H1 (cell line): Measurements from ENCODE around the gene NEDD4L. TPM values are rescaled to one million over a fixed set of nuclear protein-coding genes. Genes with fewer than 3 reads are reported as not detected.

Experiments used
- CTCF ChIA-PET: fragments of 300-600 bp; sonication (Branson Sonifier 250); formaldehyde crosslinking; loops from one replicate; lab custom pipeline; 2021; ENCODE audit not compliant: partially characterized antibody; lab: Charles Lee
- POLR2A ChIA-PET: fragments of 300-600 bp; sonication (Branson Sonifier 250); formaldehyde crosslinking; loops from one replicate; lab custom pipeline; 2021; ENCODE audit warnings: inconsistent platforms; ENCODE audit not compliant: partially characterized antibody; lab: Charles Lee
- DNase-seq, 2 experiments: peaks; one replicate each; pipeline versions ENCODE4 v3.0.0 to v3.0.0-alpha.2; 2010 to 2022; ENCODE audit warnings: low spot score in 2 of 2, low read depth in 1 of 2, mixed read lengths in 1 of 2
- FAIRE-seq: peaks from 2 replicates; lab custom pipeline; 2011; peaks lifted over from hg19 to GRCh38; lab: Jason Lieb, UNC
- H2AFZ ChIP-seq: 2 replicates; pipeline ENCODE4 v1.8.1; 2012; ENCODE audit warnings: low read length, inconsistent platforms
- H2AK5ac ChIP-seq: 2 replicates; pipeline ENCODE4 v1.6.1; 2013; ENCODE audit warnings: low read depth, low read length
- H2BK120ac ChIP-seq: replicated peaks from 2 replicates; pipeline ENCODE3; 2013; ENCODE audit warnings: low read depth, low read length, inconsistent platforms
- H2BK12ac ChIP-seq: 2 replicates; pipeline ENCODE4 v1.6.1; 2013; ENCODE audit warnings: low read depth, low read length
- H2BK15ac ChIP-seq: 2 replicates; pipeline ENCODE4 v1.6.1; 2013; ENCODE audit warnings: low read length
- H2BK20ac ChIP-seq: 2 replicates; pipeline ENCODE4 v1.6.1; 2013; ENCODE audit warnings: low read length
- H2BK5ac ChIP-seq: 2 replicates; pipeline ENCODE4 v1.6.1; 2013; ENCODE audit warnings: low read depth, low read length
- H3K14ac ChIP-seq: 2 replicates; pipeline ENCODE4 v1.6.1; 2013; ENCODE audit warnings: inconsistent platforms; ENCODE audit not compliant: insufficient read length
- H3K18ac ChIP-seq: 2 replicates; pipeline ENCODE4 v1.6.1; 2013; ENCODE audit warnings: low read length; ENCODE audit errors: extremely low read depth
- H3K23ac ChIP-seq: 2 replicates; pipeline ENCODE4 v1.6.1; 2013; ENCODE audit warnings: inconsistent platforms; ENCODE audit not compliant: insufficient read length
- H3K23me2 ChIP-seq: 2 replicates; pipeline ENCODE4 v1.6.1; 2013; ENCODE audit warnings: low read depth, low read length
- H3K27ac ChIP-seq: 2 replicates; pipeline ENCODE4 v1.6.1; 2011; ENCODE audit warnings: low read depth, low read length, inconsistent platforms
- H3K27me3 ChIP-seq, 4 experiments: replicated peaks in 1 of 4; 1 replicate in 1 of 4; 2 replicates in 3 of 4; pipeline versions ENCODE4 v1.6.1 to v1.8.1; 2011 to 2013; ENCODE audit warnings: low read length in 3 of 4, mild to moderate bottlenecking in 3 of 4, inconsistent platforms in 2 of 4, mixed read lengths in 2 of 4, moderate library complexity in 1 of 4; ENCODE audit not compliant: control insufficient read depth in 3 of 4, insufficient read depth in 3 of 4; ENCODE audit errors: extremely low read depth in 1 of 4
- H3K36me3 ChIP-seq, 4 experiments: 2 replicates each; pipeline versions ENCODE4 v1.6.1 to v1.8.1; 2011 to 2013; ENCODE audit warnings: mild to moderate bottlenecking in 4 of 4, low read length in 3 of 4, moderate library complexity in 2 of 4, control low read depth in 1 of 4, inconsistent platforms in 1 of 4; ENCODE audit not compliant: insufficient read depth in 4 of 4, control insufficient read depth in 2 of 4
- H3K4ac ChIP-seq: replicated peaks from 2 replicates; pipeline ENCODE3; 2013; ENCODE audit warnings: low read length, low read depth, mixed read lengths, inconsistent platforms; ENCODE audit not compliant: insufficient read length
- H3K4me1 ChIP-seq, 4 experiments: replicated peaks in 1 of 4; 1 replicate in 1 of 4; 2 replicates in 3 of 4; pipeline versions ENCODE4 v1.6.1 to v1.8.1; 2011 to 2013; ENCODE audit warnings: low read length in 3 of 4, inconsistent platforms in 2 of 4, mixed read lengths in 1 of 4; ENCODE audit not compliant: insufficient read depth in 4 of 4, control insufficient read depth in 3 of 4
- H3K4me2 ChIP-seq, 2 experiments: 2 replicates each; pipeline versions ENCODE4 v1.6.1 to v1.8.1; 2011 to 2013; ENCODE audit warnings: low read depth in 2 of 2, low read length in 2 of 2, control low read depth in 1 of 2, inconsistent platforms in 1 of 2, mild to moderate bottlenecking in 1 of 2; ENCODE audit not compliant: insufficient read depth in 1 of 2
- H3K4me3 ChIP-seq, 4 experiments: fragments of 200-600, 300-600 bp in 1 of 4; sonication (generic), shearing (Covaris generic), sonication (Bioruptor Twin) in 1 of 4; 2 replicates each; pipeline versions ENCODE4 v1.5.1 to v1.8.1; 2011 to 2016; ENCODE audit warnings: low read length in 4 of 4, low read depth in 3 of 4, control low read depth in 2 of 4, inconsistent platforms in 2 of 4, mild to moderate bottlenecking in 2 of 4, mixed read lengths in 1 of 4, moderate library complexity in 1 of 4; ENCODE audit not compliant: insufficient read depth in 2 of 4; ENCODE audit errors: extremely low read depth in 1 of 4
- H3K56ac ChIP-seq: replicated peaks from 2 replicates; pipeline ENCODE3; 2013; ENCODE audit warnings: low read depth, mild to moderate bottlenecking, mixed read lengths, low read length, inconsistent platforms; ENCODE audit not compliant: insufficient read length
- H3K79me1 ChIP-seq: 2 replicates; pipeline ENCODE4 v1.6.1; 2013; ENCODE audit warnings: low read depth, low read length, control low read depth
- H3K79me2 ChIP-seq, 2 experiments: 2 replicates each; pipeline versions ENCODE4 v1.6.1 to v1.8.1; 2012 to 2013; ENCODE audit warnings: low read length in 2 of 2, mild to moderate bottlenecking in 2 of 2, inconsistent platforms in 1 of 2; ENCODE audit not compliant: insufficient read depth in 2 of 2, control insufficient read depth in 1 of 2
- H3K9ac ChIP-seq, 4 experiments: replicated peaks in 1 of 4; 1 replicate in 1 of 4; 2 replicates in 3 of 4; pipeline versions ENCODE4 v1.6.1 to v1.8.1; 2011 to 2013; ENCODE audit warnings: low read depth in 3 of 4, low read length in 3 of 4, control low read depth in 2 of 4, mild to moderate bottlenecking in 2 of 4, moderate library complexity in 2 of 4, inconsistent platforms in 1 of 4; ENCODE audit errors: extremely low read depth in 1 of 4
- H3K9me3 ChIP-seq, 2 experiments: 2 replicates each; pipeline versions ENCODE4 v1.6.1 to v1.8.1; 2012 to 2013; ENCODE audit warnings: mild to moderate bottlenecking in 2 of 2, moderate library complexity in 2 of 2, control low read depth in 1 of 2, inconsistent platforms in 1 of 2, low read depth in 1 of 2, low read length in 1 of 2, mixed read lengths in 1 of 2; ENCODE audit not compliant: insufficient read depth in 2 of 2
- H4K20me1 ChIP-seq, 2 experiments: replicated peaks in 1 of 2; 2 replicates each; pipeline versions ENCODE3 to v1.8.1; 2011 to 2013; ENCODE audit warnings: inconsistent platforms in 2 of 2, low read length in 2 of 2, mild to moderate bottlenecking in 1 of 2; ENCODE audit not compliant: insufficient read depth in 2 of 2, control insufficient read depth in 1 of 2
- H4K5ac ChIP-seq: 2 replicates; pipeline ENCODE4 v1.6.1; 2013; ENCODE audit warnings: low read length, low read depth, mixed read lengths, inconsistent platforms; ENCODE audit not compliant: insufficient read length
- H4K8ac ChIP-seq: 2 replicates; pipeline ENCODE4 v1.8.0; 2013; ENCODE audit warnings: mild to moderate bottlenecking, moderate library complexity, low read length, inconsistent platforms; ENCODE audit not compliant: insufficient read depth; ENCODE audit errors: extremely low read depth
- H4K91ac ChIP-seq: replicated peaks from 2 replicates; pipeline ENCODE3; 2013; ENCODE audit warnings: low read length, mixed read lengths, inconsistent platforms; ENCODE audit not compliant: insufficient read length
- FOSL1 ChIP-seq: IDR thresholded peaks from 2 replicates; pipeline ENCODE4 v1.6.1; 2011; ENCODE audit warnings: mild to moderate bottlenecking, low read depth, low read length, moderate library complexity; ENCODE audit not compliant: insufficient read depth
- GABPA ChIP-seq: IDR thresholded peaks from 2 replicates; pipeline ENCODE4 v1.6.1; 2011; ENCODE audit warnings: mild to moderate bottlenecking, low read length, moderate library complexity, borderline replicate concordance; ENCODE audit not compliant: insufficient read depth
- HDAC6 ChIP-seq: IDR thresholded peaks from one replicate; pipeline ENCODE4 v1.7.1; 2012; ENCODE audit warnings: low read depth, mild to moderate bottlenecking, inconsistent platforms, low read length, moderate library complexity
- POLR2A ChIP-seq, 2 experiments: IDR thresholded peaks; 1 replicate in 1 of 2; 2 replicates in 1 of 2; pipeline ENCODE4 v1.6.1; 2011; ENCODE audit warnings: low read depth in 2 of 2, low read length in 2 of 2, mild to moderate bottlenecking in 2 of 2; ENCODE audit errors: control extremely low read depth in 1 of 2
- RAD21 ChIP-seq, 2 experiments: IDR thresholded peaks in 1 of 2; conservative IDR thresholded peaks in 1 of 2; 2 replicates each; pipeline ENCODE4 v1.6.1; 2011; ENCODE audit warnings: low read depth in 2 of 2, low read length in 2 of 2, improper control_type of control experiment in 1 of 2, inconsistent platforms in 1 of 2, mild to moderate bottlenecking in 1 of 2, moderate library complexity in 1 of 2
- RNF2 ChIP-seq: fragments of 200-900, 300-1000 bp; sonication (generic); IDR thresholded peaks from 2 replicates; pipeline ENCODE4 v1.7.1; 2016; ENCODE audit warnings: borderline replicate concordance, low read depth, mild to moderate bottlenecking, antibody characterized with exemption, low read length; ENCODE audit not compliant: poor library complexity, severe bottlenecking; ENCODE audit errors: missing control alignments
- WGBS, 2 experiments: shearing (Covaris generic) in 1 of 2; methylation state at CpG; one replicate each; pipeline versions ENCODE4 v1.1.6 to v1.1.7; 2013 to 2015; ENCODE audit warnings: low lambda C conversion rate in 2 of 2, mixed read lengths in 2 of 2, inconsistent platforms in 1 of 2, low coverage in 1 of 2, missing lambda C conversion rate in 1 of 2; ENCODE audit not compliant: insufficient replicate concordance in 2 of 2, insufficient coverage in 1 of 2, insufficient read length in 1 of 2; ENCODE audit errors: extremely low coverage in 1 of 2, missing lambda C conversion rate in 1 of 2; 5-methylcytosine and 5-hydroxymethylcytosine counted together
- polyA plus RNA-seq, 7 experiments: library from polyadenylated mRNA; depleted of rRNA in 3 of 7; stranded (reverse) in 5 of 7; unstranded in 2 of 7; fragments of >200 nt in 5 of 7; fragments of 200-250 nt in 2 of 7; gene quantifications; 1 replicate in 5 of 7; 2 replicates in 1 of 7; 4 replicates in 1 of 7; pipeline versions ENCODE4 v1.2.1 to v1.2.3, GENCODE V29; 2011 to 2013; ENCODE audit warnings: missing spikeins in 2 of 7, mixed read lengths in 2 of 7
- total RNA-seq: library from RNA; stranded (reverse); fragmentation: NEBNext Ultra II Directional; extraction: Animal tissue kit (Norgen Biotek cat#: 25700); gene quantifications from 2 replicates; pipeline ENCODE4 v1.2.1, GENCODE V29; 2021
- TF ChIP-seq, protein P1 (sequence below): IDR thresholded peaks from 2 replicates; pipeline ENCODE4 v1.6.1; 2012; ENCODE audit warnings: low read length, inconsistent platforms
- TF ChIP-seq, protein P2 (sequence below), 3 experiments: IDR thresholded peaks; 1 replicate in 2 of 3; 2 replicates in 1 of 3; pipeline versions ENCODE4 v1.5.1 to v1.6.1; 2011; ENCODE audit warnings: low read length in 3 of 3, mild to moderate bottlenecking in 3 of 3, inconsistent platforms in 2 of 3, low read depth in 1 of 3, moderate library complexity in 1 of 3; ENCODE audit not compliant: insufficient read depth in 1 of 3; ENCODE audit errors: control extremely low read depth in 1 of 3

NEDD4L gene
- total and polyA plus RNA-seq, 2 of the 8 experiments (the other 6 are each of a cell fraction or from before 2014, with no cell fraction given): 37.3 to 69.8 TPM

DNA sequence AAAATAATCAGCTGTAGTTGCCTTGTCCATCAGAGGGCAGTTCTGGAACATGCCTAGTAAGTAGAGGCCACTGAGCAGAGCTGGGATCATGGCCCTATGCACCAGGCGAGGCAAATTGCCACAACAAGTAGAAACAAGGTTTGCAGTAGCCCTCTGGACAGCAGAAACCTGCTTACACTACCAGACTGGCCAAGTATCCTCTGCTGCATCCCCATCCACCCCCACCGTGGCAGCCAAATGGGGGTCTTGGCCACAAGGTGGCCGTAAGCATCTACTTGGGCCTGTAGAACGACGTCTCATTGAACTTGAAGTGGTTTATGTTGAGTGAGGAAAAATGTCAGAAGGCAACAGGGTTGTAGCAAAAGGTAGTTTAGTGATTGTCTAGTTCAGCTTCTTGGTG is 343.7 kb downstream of the NEDD4L start:
- Histone ChIP-seq H3K4me1 (peaks cover 0 to 7% (median 0%) of the 10 kb centered on the region in 4 experiments; a peak in 3 of 7 replicates), H4K91ac (no peak overlapping the region), H3K79me1 (no peaks in the 10 kb centered on the region; the same call in 1 of the 2 replicates), H3K27ac (no peak overlapping the region), H2BK120ac (no peak overlapping the region), H3K27me3 (no peaks in the 10 kb centered on the region), H3K4me2 (no peak overlapping the region), H3K4ac (no peak overlapping the region), H4K8ac (no peak overlapping the region), H3K36me3 (peaks cover 13 to 73% (median 36%) of the 10 kb centered on the region in 4 experiments), H2AK5ac (no peak overlapping the region), H3K79me2 (no peaks in the 10 kb centered on the region), H3K23ac (no peak overlapping the region), H2BK15ac (no peak overlapping the region), H4K5ac (no peak overlapping the region), H3K9ac (no peak overlapping the region), H3K14ac (no peak overlapping the region), H3K18ac (no peak overlapping the region), H4K20me1 (no peaks in the 10 kb centered on the region), H3K4me3 (no peak overlapping the region), H2AFZ (no peak overlapping the region), H2BK20ac (no peak overlapping the region), H2BK12ac (no peak overlapping the region), H3K9me3 (no peaks in the 10 kb centered on the region), H2BK5ac (no peak overlapping the region), H3K56ac (no peak overlapping the region), H3K23me2 (no peaks in the 10 kb centered on the region)
- FAIRE-seq (peak; percentile 42), DNase-seq (peak in 1 of 2 experiments; percentile 46)
- CTCF ChIA-PET: interaction anchor here (0.5 to 2.8 kb wide), 4 partner anchors 11 to 181 kb away, joined by 3 to 8 read pairs (median 3); no protein-coding TSS in a partner anchor
- POLR2A ChIA-PET: no interaction called here
- TF ChIP-seq, protein P1, sequence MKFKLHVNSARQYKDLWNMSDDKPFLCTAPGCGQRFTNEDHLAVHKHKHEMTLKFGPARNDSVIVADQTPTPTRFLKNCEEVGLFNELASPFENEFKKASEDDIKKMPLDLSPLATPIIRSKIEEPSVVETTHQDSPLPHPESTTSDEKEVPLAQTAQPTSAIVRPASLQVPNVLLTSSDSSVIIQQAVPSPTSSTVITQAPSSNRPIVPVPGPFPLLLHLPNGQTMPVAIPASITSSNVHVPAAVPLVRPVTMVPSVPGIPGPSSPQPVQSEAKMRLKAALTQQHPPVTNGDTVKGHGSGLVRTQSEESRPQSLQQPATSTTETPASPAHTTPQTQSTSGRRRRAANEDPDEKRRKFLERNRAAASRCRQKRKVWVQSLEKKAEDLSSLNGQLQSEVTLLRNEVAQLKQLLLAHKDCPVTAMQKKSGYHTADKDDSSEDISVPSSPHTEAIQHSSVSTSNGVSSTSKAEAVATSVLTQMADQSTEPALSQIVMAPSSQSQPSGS: no peak
- TF ChIP-seq RNF2 (no peak), GABPA (no peak), RAD21 (IDR thresholded peaks at IDR 0.05 in 1 of 2, conservative IDR thresholded peaks at IDR 0.05 in 1 of 2; ENCODE audit: low read depth in 2 of 2, low read length in 2 of 2) (peak in 1 of 2 experiments; percentile 17; a peak in 1 of 4 replicates), FOSL1 (no peak), HDAC6 (no peak), POLR2A (IDR thresholded peaks at IDR 0.05; ENCODE audit: control extremely low read depth in 1 of 2, low read depth in 2 of 2, low read length in 2 of 2) (no peak)
- TF ChIP-seq, protein P2, sequence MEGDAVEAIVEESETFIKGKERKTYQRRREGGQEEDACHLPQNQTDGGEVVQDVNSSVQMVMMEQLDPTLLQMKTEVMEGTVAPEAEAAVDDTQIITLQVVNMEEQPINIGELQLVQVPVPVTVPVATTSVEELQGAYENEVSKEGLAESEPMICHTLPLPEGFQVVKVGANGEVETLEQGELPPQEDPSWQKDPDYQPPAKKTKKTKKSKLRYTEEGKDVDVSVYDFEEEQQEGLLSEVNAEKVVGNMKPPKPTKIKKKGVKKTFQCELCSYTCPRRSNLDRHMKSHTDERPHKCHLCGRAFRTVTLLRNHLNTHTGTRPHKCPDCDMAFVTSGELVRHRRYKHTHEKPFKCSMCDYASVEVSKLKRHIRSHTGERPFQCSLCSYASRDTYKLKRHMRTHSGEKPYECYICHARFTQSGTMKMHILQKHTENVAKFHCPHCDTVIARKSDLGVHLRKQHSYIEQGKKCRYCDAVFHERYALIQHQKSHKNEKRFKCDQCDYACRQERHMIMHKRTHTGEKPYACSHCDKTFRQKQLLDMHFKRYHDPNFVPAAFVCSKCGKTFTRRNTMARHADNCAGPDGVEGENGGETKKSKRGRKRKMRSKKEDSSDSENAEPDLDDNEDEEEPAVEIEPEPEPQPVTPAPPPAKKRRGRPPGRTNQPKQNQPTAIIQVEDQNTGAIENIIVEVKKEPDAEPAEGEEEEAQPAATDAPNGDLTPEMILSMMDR (IDR thresholded peaks at IDR 0.05; ENCODE audit: control extremely low read depth in 1 of 3, insufficient read depth in 1 of 3, low read depth in 1 of 3, low read length in 3 of 3): peak in 1 of 3 experiments; percentile 32; a peak in 1 of 4 replicates
- 93% methylated on average over 5 of the region's 5 CpGs; no CpG with 5 or more reads in 1 of the 2 experiments for WGBS, 2 experiments
